ENCODE data around the gene RPL3. TPM values are rescaled to one million over a fixed set of nuclear protein-coding genes. Genes with fewer than 3 reads are reported as not detected.

RPL3 gene
- total RNA-seq, 1 experiment from 2014 or later = 2,830 TPM

GRCh38 chr22:39351689-39352214 is 32.3 kb upstream of the RPL3 start:
- Histone ChIP-seq H2AK5ac (ENCODE audit: insufficient read length, low read length) (no peak overlapping the region), H3K9ac (ENCODE audit: extremely low read depth, insufficient read length, low read length) (no peak overlapping the region), H2BK20ac (ENCODE audit: low read depth, low read length, poor library complexity, severe bottlenecking) (no peak overlapping the region), H3K23me2 (ENCODE audit: insufficient read length, low read depth, low read length, poor library complexity, severe bottlenecking) (peaks cover 6% of the 10 kb centered on the region), H3K18ac (ENCODE audit: insufficient read length, low read depth, low read length) (no peak overlapping the region), H2BK5ac (ENCODE audit: insufficient read length, low read length) (no peak overlapping the region), H3K4ac (ENCODE audit: low read depth, low read length) (no peak overlapping the region), H2BK15ac (ENCODE audit: low read depth, low read length) (no peak overlapping the region), H3K27ac (ENCODE audit: insufficient read length, low read depth, low read length) (no peak overlapping the region), H3T11ph (ENCODE audit: low read length) (no peak overlapping the region), H3K27me3 (ENCODE audit: insufficient read depth, low read length) (no peaks in the 10 kb centered on the region), H3K23ac (ENCODE audit: insufficient read length, low read depth, low read length) (no peak overlapping the region), H3K79me1 (ENCODE audit: insufficient read depth, low read depth, low read length, poor library complexity, severe bottlenecking) (no peaks in the 10 kb centered on the region), H3K4me2 (ENCODE audit: insufficient read depth, insufficient read length, low read length) (peak overlapping the region; percentile 7), H3K4me1 (ENCODE audit: insufficient read depth, low read length) (peaks cover 5% of the 10 kb centered on the region; the same call in 1 of the 2 replicates), H4K91ac (ENCODE audit: insufficient read length, low read depth, low read length) (no peak overlapping the region), H3K79me2 (ENCODE audit: insufficient read depth, low read length) (no peaks in the 10 kb centered on the region), H2BK120ac (ENCODE audit: low read depth, low read length, poor library complexity, severe bottlenecking) (no peak overlapping the region), H3K56ac (ENCODE audit: insufficient read length, low read depth, low read length) (no peak overlapping the region), H4K5ac (ENCODE audit: insufficient read length, low read depth, low read length) (no peak overlapping the region), H2AFZ (ENCODE audit: low read length) (no peak overlapping the region), H3K9me3 (ENCODE audit: control insufficient read depth, low read depth, low read length) (no peaks in the 10 kb centered on the region), H3K14ac (ENCODE audit: insufficient read depth, low read length) (no peak overlapping the region), H4K8ac (replicated peaks; ENCODE audit: insufficient read length, low read depth, low read length) (no peak overlapping the region), H4K20me1 (ENCODE audit: control insufficient read depth, insufficient read depth, insufficient read length) (no peaks in the 10 kb centered on the region), H2BK12ac (ENCODE audit: insufficient read length, low read depth, low read length) (no peak overlapping the region)
- WGBS (ENCODE audit: extremely low coverage, insufficient read length, low lambda C conversion rate) = no CpG with 5 or more reads among the region's 8 CpGs
- Mint-ChIP-seq H3K9me3 (no peaks in the 10 kb centered on the region), H3K4me3 (peak overlapping the region; percentile 14 to 54; a peak in 3 of 5 replicates), H3K27me3 (ENCODE audit: low read depth) (peaks cover 22% of the 10 kb centered on the region), H3K36me3 (ENCODE audit: insufficient read depth in 1 of 3, low read depth in 3 of 3) (no peaks in the 10 kb centered on the region), H3K4me1 (peaks cover 16 to 29% of the 10 kb centered on the region in 2 experiments), H3K27ac (peak overlapping the region in 2 of 3 experiments; percentile 27 to 33; a peak in 2 of 7 replicates)
- TF ChIP-seq, protein P1, sequence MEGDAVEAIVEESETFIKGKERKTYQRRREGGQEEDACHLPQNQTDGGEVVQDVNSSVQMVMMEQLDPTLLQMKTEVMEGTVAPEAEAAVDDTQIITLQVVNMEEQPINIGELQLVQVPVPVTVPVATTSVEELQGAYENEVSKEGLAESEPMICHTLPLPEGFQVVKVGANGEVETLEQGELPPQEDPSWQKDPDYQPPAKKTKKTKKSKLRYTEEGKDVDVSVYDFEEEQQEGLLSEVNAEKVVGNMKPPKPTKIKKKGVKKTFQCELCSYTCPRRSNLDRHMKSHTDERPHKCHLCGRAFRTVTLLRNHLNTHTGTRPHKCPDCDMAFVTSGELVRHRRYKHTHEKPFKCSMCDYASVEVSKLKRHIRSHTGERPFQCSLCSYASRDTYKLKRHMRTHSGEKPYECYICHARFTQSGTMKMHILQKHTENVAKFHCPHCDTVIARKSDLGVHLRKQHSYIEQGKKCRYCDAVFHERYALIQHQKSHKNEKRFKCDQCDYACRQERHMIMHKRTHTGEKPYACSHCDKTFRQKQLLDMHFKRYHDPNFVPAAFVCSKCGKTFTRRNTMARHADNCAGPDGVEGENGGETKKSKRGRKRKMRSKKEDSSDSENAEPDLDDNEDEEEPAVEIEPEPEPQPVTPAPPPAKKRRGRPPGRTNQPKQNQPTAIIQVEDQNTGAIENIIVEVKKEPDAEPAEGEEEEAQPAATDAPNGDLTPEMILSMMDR (conservative IDR thresholded peaks at IDR 0.05) = no peak
- DNase-seq = peak; percentile 43
